ENCODE measurements around the gene MED31.
"Not testable (repeated sequence)": the region's sequence is repeated elsewhere in the genome, so short reads cannot be mapped to it uniquely, and the experiment has no call there.

MED31 gene

DNA sequence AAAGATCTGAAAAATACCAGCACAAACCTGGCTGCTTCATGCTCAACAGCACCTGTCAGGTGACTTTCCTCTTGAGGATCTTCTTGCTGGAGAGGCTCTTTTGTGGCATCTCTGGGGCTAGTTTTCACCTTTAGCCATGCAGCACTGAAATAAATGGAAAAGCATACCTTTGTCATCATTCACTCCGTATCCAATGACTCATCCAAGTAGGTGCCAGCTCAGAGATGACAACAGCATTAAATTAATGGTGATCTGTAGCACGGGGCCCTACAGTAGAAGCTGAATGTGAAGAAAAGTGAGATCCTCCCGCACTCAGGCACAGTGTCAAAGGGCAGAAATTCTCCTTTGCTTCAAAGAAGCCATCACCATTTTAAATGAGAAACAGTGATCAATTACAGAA lies 43.1 kb downstream of the MED31 start:
- DNase-seq, result no peak

DNA sequence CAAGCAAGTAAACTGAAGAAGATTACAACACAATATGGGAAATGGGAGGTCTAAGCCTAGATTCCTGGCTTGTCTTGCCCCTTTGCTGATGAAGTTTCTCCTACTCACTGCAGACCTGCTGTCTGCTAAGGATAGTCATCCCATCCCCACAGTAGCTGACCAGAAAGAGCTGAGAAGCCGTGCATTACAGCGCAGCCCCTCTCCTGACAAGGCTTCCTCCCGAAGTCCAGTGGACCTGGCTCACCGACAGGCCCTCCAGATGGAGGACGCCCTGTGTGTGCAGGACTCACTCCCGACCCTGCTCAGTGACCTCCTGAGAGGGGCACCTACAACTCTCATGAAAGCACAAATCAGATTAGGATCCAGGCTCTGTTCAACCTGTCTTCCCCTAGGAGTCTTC lies 46.3 kb downstream of the MED31 start:
- DNase-seq, result no peak

DNA sequence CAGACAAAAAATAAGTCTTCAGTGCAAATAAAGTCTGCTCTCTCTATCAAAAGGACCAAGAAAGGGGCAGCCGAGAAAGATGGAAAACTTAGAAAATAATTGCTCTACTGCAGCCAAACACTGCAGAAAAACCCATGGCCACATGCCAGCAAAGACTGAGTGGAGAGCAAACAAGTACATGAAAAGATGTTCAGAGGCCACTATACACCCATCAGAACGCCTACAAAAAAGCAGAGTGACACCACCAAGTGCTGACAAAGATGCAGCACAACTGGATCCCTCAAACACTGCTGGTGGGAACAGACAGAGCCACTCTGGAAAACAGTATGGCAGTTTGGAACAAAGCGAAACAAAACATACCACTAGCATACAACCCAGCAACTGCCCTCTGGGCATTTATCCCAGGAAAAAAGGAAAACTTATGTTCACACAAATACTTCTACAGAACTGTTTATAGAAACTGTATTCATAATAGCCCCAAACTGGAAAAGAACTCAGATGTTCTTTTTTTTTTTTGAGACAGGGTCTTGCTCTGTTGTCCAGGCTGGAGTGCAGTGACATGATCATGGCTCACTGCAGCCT lies 47.6 kb downstream of the MED31 start:
- no peak for DNase-seq

DNA sequence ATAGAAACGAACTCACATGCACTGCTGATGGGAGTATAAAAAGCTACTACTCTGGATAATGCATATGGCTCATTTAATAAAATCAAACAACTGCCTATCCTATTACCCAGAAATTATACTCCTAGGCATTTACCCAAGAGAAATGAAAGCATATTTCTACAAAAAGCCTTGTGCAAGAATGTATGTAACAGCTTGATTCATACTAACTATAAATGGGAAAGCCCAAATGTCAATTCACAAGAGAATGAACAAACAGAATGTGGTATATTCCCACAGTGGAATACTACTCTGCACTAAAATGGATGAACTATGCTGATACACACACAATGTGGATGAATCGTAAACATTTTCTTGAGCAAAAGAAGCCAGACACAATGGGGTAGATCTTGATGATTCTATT lies 49.3 kb downstream of the MED31 start:
- DNase-seq, result no peak

DNA sequence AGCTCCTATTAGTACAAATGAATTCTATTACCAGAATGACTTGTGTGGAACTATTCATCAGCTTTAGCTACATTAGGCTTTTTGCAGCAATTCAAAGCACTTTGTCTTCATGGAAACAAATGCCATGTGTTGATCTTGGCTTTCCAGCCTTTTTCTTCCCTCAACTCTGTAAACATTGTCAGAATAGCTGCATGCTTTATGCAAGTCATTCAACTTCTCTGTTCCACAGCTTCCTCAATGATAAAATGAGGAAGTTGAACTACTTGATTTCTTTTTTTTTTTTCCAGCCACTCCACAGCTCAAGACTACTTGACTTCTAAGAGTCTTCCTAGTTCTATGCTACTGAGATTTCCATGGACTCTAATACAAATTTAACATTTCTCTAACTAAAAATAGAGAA lies 52.0 kb downstream of the MED31 start:
- DNase-seq, result no peak

DNA sequence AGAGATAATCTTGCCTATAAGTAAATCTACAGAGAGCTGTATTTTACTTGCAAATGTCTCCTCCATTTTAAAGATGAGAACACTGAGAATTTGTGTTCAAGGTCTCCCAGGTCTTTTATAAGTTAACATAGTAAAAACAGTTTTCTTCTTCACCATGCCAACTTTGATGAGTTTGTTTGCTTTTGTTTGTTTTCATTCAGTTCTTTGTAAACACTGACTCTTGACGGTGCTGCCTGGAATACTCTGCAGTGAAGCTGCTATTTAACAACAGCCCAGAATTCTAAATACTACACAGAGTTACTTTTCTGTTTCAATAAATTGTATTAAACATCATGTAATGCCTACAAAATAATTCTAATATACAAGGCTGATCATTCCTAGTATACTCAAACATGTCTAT lies 53.7 kb downstream of the MED31 start:
- no peak for DNase-seq

DNA sequence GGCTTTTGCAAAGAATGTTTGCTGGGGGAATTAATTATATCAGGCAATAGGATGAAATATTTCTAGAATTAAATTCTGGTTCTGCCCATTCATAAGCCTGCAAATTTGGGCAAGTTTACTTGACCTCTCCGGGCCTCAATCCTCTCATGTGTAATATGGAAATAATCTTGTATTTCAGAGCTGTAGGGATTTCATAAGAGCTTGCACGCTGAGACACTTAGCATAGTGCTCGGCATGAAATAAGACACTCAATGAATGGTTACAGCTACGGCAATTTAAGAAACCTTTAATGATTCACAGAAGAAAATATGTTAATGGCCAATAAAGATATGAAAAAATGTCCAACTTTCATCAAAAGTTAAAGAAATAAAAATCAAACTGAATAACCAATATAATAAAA lies 54.5 kb downstream of the MED31 start:
- no peak for DNase-seq

DNA sequence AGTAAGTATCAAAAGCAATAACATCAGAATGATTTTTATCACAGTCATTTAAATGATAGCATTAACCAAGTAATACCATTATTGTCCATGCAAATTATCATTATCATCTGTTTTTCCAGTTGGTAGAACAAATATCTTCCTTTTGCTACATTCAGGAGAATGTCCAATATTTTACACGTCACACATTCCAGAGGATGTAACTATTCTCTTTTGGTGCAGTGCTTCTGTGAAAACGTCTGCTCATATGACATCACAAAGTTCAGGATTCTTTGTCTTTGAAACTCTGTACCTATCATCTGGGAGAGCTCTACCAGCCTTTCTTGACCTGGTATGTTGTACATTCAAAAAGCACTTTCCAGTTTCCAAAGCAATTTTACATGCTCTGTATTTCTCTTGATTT lies 54.9 kb downstream of the MED31 start:
- DNase-seq, result no peak

DNA sequence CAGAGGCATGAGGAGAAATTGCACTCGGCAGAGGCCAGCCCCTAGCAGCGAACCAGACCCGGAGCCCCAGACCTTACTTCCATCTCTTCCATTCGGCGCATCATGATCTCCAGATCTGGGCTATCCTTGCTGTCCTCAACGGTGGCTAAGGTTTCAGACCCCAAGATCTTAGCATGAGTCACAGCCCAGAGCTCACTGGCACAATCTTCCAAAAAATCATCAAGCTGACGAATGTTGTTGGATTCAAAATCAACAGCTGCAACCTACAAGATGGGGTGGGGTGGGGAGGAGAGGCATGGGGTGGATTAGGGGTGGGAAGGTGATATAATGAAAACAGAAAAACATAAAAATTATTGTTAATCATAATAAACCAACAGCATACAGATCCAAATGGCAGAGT lies 55.3 kb downstream of the MED31 start:
- no peak for DNase-seq

DNA sequence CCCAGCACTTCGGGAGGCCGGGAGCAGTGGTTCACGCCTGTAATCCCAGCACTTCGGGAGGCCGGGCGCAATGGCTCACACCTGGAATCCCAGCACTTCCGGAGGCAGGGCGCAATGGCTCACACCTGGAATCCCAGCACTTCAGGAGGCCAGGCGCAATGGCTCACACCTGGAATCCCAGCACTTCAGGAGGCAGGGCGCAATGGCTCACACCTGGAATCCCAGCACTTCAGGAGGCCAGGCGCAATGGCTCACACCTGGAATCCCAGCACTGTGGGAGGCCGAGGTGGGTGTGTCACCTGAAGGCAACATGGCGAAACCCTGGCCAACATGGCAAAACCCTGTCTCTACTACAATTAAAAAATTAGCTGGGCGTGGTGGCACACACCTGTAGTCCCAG lies 58.0 kb downstream of the MED31 start:
- DNase-seq, result not testable (repeated sequence)
